CD14-positive monocyte (primary cell): ENCODE measurements around the gene DDX17. TPM values are rescaled to one million over a fixed set of nuclear protein-coding genes. Genes with fewer than 3 reads are reported as not detected.

ENCODE experiments used
- DNase-seq, 3 donors: peaks; one replicate each; pipeline ENCODE4 v3.0.0-alpha.2; 2011 to 2022
- H2AFZ ChIP-seq: 2 replicates; pipeline ENCODE4 v1.6.0; 2012; ENCODE audit warnings: mild to moderate bottlenecking, low read depth, low read length, inconsistent platforms; ENCODE audit not compliant: insufficient read depth, poor library complexity, severe bottlenecking
- H3K27ac ChIP-seq, 2 donors: 1 replicate in 1 of 2; 2 replicates in 1 of 2; pipeline ENCODE4 v1.5.1; 2012 to 2013; ENCODE audit warnings: low read length in 2 of 2, control low read depth in 1 of 2, inconsistent platforms in 1 of 2, low read depth in 1 of 2, mild to moderate bottlenecking in 1 of 2
- H3K27me3 ChIP-seq, 2 donors: one replicate each; pipeline versions ENCODE4 v1.6.0 to v1.6.1; 2011 to 2013; ENCODE audit warnings: low read length in 2 of 2; ENCODE audit not compliant: control insufficient read depth in 2 of 2, insufficient read depth in 2 of 2
- H3K36me3 ChIP-seq, 2 donors: replicated peaks in 1 of 2; 1 replicate in 1 of 2; 2 replicates in 1 of 2; pipeline versions ENCODE4 v1.5.1 to v1.6.1; 2012 to 2013; ENCODE audit warnings: low read length in 2 of 2, control low read depth in 1 of 2, inconsistent platforms in 1 of 2, mild to moderate bottlenecking in 1 of 2; ENCODE audit not compliant: insufficient read depth in 2 of 2, control insufficient read depth in 1 of 2
- H3K4me1 ChIP-seq, 2 donors: 1 replicate in 1 of 2; 2 replicates in 1 of 2; pipeline versions ENCODE4 v1.5.1 to v1.6.1; 2012 to 2013; ENCODE audit warnings: low read length in 2 of 2, control low read depth in 1 of 2, inconsistent platforms in 1 of 2, mild to moderate bottlenecking in 1 of 2, moderate library complexity in 1 of 2; ENCODE audit not compliant: insufficient read depth in 2 of 2, control insufficient read depth in 1 of 2
- H3K4me2 ChIP-seq: replicated peaks from 2 replicates; pipeline ENCODE3; 2012; ENCODE audit warnings: low read length, moderate library complexity, mild to moderate bottlenecking; ENCODE audit not compliant: poor library complexity, severe bottlenecking; ENCODE audit errors: extremely low read depth
- H3K4me3 ChIP-seq, 3 experiments: fragments of 200-600 bp in 1 of 3; sonication (generic) in 1 of 3; replicated peaks in 1 of 3; 1 replicate in 2 of 3; 2 replicates in 1 of 3; pipeline ENCODE4 v1.5.1; 2011 to 2013; ENCODE audit warnings: low read length in 3 of 3, mild to moderate bottlenecking in 3 of 3, control low read depth in 2 of 3, low read depth in 2 of 3, inconsistent platforms in 1 of 3, moderate library complexity in 1 of 3
- H3K79me2 ChIP-seq: 2 replicates; pipeline ENCODE4 v1.6.0; 2012; ENCODE audit warnings: mild to moderate bottlenecking, control low read depth, inconsistent platforms, low read length, moderate library complexity; ENCODE audit not compliant: insufficient read depth
- H3K9ac ChIP-seq: 2 replicates; pipeline ENCODE4 v1.6.0; 2017; ENCODE audit warnings: low read length, mild to moderate bottlenecking; ENCODE audit not compliant: insufficient read depth, poor library complexity, severe bottlenecking
- H3K9me3 ChIP-seq, 2 donors: replicated peaks in 1 of 2; 1 replicate in 1 of 2; 2 replicates in 1 of 2; pipeline versions ENCODE4 v1.5.1 to v1.6.1; 2012 to 2013; ENCODE audit warnings: low read length in 2 of 2, control low read depth in 1 of 2; ENCODE audit not compliant: control insufficient read depth in 1 of 2, insufficient read depth in 1 of 2
- H4K20me1 ChIP-seq: 2 replicates; pipeline ENCODE4 v1.6.0; 2012; ENCODE audit warnings: mild to moderate bottlenecking, low read length, control low read depth, moderate library complexity; ENCODE audit not compliant: insufficient read depth
- H3K27ac Mint-ChIP-seq, 7 donors: one replicate each; pipeline ENCODE4 v1.8.0; 2020; ENCODE audit warnings: mild to moderate bottlenecking in 7 of 7, mixed read lengths in 7 of 7, moderate library complexity in 6 of 7, inconsistent platforms in 2 of 7
- H3K27me3 Mint-ChIP-seq, 3 donors: one replicate each; pipeline ENCODE4 v1.8.0; 2021 to 2022; ENCODE audit warnings: low read depth in 3 of 3, mild to moderate bottlenecking in 3 of 3, mixed read lengths in 3 of 3, moderate library complexity in 3 of 3, inconsistent platforms in 1 of 3
- H3K36me3 Mint-ChIP-seq, 2 donors: one replicate each; pipeline ENCODE4 v1.8.0; 2020; ENCODE audit warnings: mixed read lengths in 2 of 2, inconsistent platforms in 1 of 2, mild to moderate bottlenecking in 1 of 2
- H3K4me1 Mint-ChIP-seq: one replicate; pipeline ENCODE4 v1.8.0; 2020; ENCODE audit warnings: mild to moderate bottlenecking, mixed read lengths
- H3K4me3 Mint-ChIP-seq, 2 donors: one replicate each; pipeline ENCODE4 v1.8.0; 2020; ENCODE audit warnings: mild to moderate bottlenecking in 2 of 2, mixed read lengths in 2 of 2, moderate library complexity in 1 of 2
- H3K9me3 Mint-ChIP-seq, 7 donors: one replicate each; pipeline ENCODE4 v1.8.0; 2020 to 2022; ENCODE audit warnings: mixed read lengths in 7 of 7, mild to moderate bottlenecking in 6 of 7, moderate library complexity in 6 of 7, inconsistent platforms in 2 of 7
- CTCF ChIP-seq: fragments of 200-600 bp; IDR thresholded peaks from one replicate; pipeline ENCODE4 v1.8.0; 2022; ENCODE audit warnings: antibody characterized with exemption, mild to moderate bottlenecking
- WGBS: methylation state at CpG from one replicate; pipeline ENCODE4 v1.1.5; 2013; ENCODE audit warnings: missing lambda C conversion rate; ENCODE audit not compliant: insufficient coverage; 5-methylcytosine and 5-hydroxymethylcytosine counted together
- intact Hi-C, 2 donors: fragments of 100-400 bp; cut with micrococcal nuclease; formaldehyde crosslinking; loops; one replicate each; pipeline versions ENCODE4 v1.15.0 to v1.15.1; 2023
- polyA plus RNA-seq, 3 donors: library from polyadenylated mRNA; depleted of rRNA in 1 of 3; unstranded in 2 of 3; stranded (reverse) in 1 of 3; fragments of 300-500 nt in 2 of 3; fragments of >200 nt in 1 of 3; fragmentation: Illumina TruSeq in 2 of 3; gene quantifications; 1 replicate in 2 of 3; 2 replicates in 1 of 3; pipeline ENCODE4 v1.2.3, GENCODE V29; 2012 to 2021

Gene DDX17
- polyA plus RNA-seq, 3 donors: 31.4 to 434 (median 36.3) TPM

- WGBS: 93% methylated on average over 6 of the region's 8 CpGs
- Histone ChIP-seq H3K27ac (no peak overlapping the region), H4K20me1 (no peaks in the 10 kb centered on the region), H3K4me3 (no peak overlapping the region), H3K79me2 (no peaks in the 10 kb centered on the region), H3K36me3 (no peaks in the 10 kb centered on the region), H3K4me2 (no peak overlapping the region), H3K9me3 (no peaks in the 10 kb centered on the region), H3K9ac (no peak overlapping the region), H3K4me1 (no peaks in the 10 kb centered on the region), H3K27me3 (no peaks in the 10 kb centered on the region), H2AFZ (no peak overlapping the region)
- Mint-ChIP-seq H3K4me3 (no peak overlapping the region), H3K27me3 (peaks cover 8 to 22% (median 10%) of the 10 kb centered on the region in 3 donors), H3K36me3 (no peaks in the 10 kb centered on the region), H3K9me3 (peaks cover 0 to 2% (median 0%) of the 10 kb centered on the region in 7 donors), H3K27ac (no peak overlapping the region), H3K4me1 (no peaks in the 10 kb centered on the region)
- TF ChIP-seq CTCF: no peak
- no peak for DNase-seq
- intact Hi-C loops: no loop called here
These were observed 72.2 kb downstream of the DDX17 start for GRCh38 chr22:38433871-38434270.

Other genes with a start within 250 kb of the DDX17 start
- 10 to 100 TPM in 2 of 3 donors, 1 to 10 TPM in 1; 7.4 to 17.7 (median 10.6) TPM for gene TMEM184B, start 233.3 kb downstream of the DDX17 start, polyA plus RNA-seq
- 10 to 100 TPM in 1 of 3 donors, 1 to 10 TPM in 2; 1.9 to 44.7 (median 3.1) TPM for gene CSNK1E, start 188.9 kb downstream of the DDX17 start, polyA plus RNA-seq
- not detected for gene KCNJ4, start 51.1 kb downstream of the DDX17 start, polyA plus RNA-seq
- not detected for gene KDELR3, start 38.2 kb downstream of the DDX17 start, polyA plus RNA-seq
- not detected for gene DMC1, start 63.9 kb upstream of the DDX17 start, polyA plus RNA-seq
- not detected for gene FAM227A, start 150.1 kb upstream of the DDX17 start, polyA plus RNA-seq
- 1 to 10 TPM; 1.1 to 4.1 (median 1.7) TPM for gene CBY1, start 150.3 kb upstream of the DDX17 start, polyA plus RNA-seq
- gene TOMM22, start 175.6 kb upstream of the DDX17 start, polyA plus RNA-seq: 10 to 100 TPM; 31.9 to 71.4 (median 58.0) TPM
- gene JOSD1, start 194.6 kb upstream of the DDX17 start, polyA plus RNA-seq: 10 to 100 TPM in 1 of 3 donors, 1 to 10 TPM in 2; 7.1 to 83.5 (median 7.2) TPM
- gene GTPBP1, start 199.6 kb upstream of the DDX17 start, polyA plus RNA-seq: 10 to 100 TPM in 2 of 3 donors, 1 to 10 TPM in 1; 6.7 to 41.4 (median 12.7) TPM
- gene SUN2, start 249.7 kb upstream of the DDX17 start, polyA plus RNA-seq: 100 to 1,000 TPM in 1 of 3 donors, 10 to 100 TPM in 2; 95.8 to 159 (median 97.8) TPM